ENCODE results near the gene NANS.

GRCh38 chr9:98047002-98047401 lies 9.5 kb upstream of the NANS start:
- TF ChIP-seq CTCF (IDR thresholded peaks at IDR 0.05 in 4 of 5, conservative IDR thresholded peaks at IDR 0.05 in 1 of 5), result no peak
- no peak for TF ChIP-seq POLR2A (IDR thresholded peaks at IDR 0.05)
